ENCODE data around the gene REV1.

DNA sequence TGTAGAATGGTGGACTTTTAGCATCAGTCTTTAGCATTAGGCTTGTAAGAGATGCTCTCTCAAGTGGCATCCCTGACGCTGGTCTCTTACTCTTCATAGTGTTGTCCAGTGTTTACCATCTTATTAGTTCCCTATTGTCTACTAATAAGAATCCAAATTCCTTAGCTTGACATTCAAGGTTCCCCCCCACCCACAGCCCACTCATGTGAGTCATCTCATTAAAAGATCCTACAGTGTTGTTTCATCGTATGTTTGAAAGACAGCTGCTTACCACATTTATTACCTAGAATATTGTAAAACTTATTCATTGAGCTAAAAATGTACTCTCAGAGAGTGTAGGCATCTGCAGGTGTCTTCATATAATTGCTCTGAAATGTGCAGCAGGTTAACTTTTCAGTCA lies 124.2 kb downstream of the REV1 start:
- TF ChIP-seq, protein P1, sequence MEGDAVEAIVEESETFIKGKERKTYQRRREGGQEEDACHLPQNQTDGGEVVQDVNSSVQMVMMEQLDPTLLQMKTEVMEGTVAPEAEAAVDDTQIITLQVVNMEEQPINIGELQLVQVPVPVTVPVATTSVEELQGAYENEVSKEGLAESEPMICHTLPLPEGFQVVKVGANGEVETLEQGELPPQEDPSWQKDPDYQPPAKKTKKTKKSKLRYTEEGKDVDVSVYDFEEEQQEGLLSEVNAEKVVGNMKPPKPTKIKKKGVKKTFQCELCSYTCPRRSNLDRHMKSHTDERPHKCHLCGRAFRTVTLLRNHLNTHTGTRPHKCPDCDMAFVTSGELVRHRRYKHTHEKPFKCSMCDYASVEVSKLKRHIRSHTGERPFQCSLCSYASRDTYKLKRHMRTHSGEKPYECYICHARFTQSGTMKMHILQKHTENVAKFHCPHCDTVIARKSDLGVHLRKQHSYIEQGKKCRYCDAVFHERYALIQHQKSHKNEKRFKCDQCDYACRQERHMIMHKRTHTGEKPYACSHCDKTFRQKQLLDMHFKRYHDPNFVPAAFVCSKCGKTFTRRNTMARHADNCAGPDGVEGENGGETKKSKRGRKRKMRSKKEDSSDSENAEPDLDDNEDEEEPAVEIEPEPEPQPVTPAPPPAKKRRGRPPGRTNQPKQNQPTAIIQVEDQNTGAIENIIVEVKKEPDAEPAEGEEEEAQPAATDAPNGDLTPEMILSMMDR (IDR thresholded peaks at IDR 0.05): no peak
- TF ChIP-seq POLR2A (IDR thresholded peaks at IDR 0.05): no peak
